ENCODE results near the gene ZBTB5. TPM values are rescaled to one million over a fixed set of nuclear protein-coding genes. Genes with fewer than 3 reads are reported as not detected.
"Not testable (repeated sequence)": the region's sequence is repeated elsewhere in the genome, so short reads cannot be mapped to it uniquely, and the experiment has no call there.

The ZBTB5 gene
- total RNA-seq, 1 experiment from 2014 or later, result 9.1 TPM

DNA sequence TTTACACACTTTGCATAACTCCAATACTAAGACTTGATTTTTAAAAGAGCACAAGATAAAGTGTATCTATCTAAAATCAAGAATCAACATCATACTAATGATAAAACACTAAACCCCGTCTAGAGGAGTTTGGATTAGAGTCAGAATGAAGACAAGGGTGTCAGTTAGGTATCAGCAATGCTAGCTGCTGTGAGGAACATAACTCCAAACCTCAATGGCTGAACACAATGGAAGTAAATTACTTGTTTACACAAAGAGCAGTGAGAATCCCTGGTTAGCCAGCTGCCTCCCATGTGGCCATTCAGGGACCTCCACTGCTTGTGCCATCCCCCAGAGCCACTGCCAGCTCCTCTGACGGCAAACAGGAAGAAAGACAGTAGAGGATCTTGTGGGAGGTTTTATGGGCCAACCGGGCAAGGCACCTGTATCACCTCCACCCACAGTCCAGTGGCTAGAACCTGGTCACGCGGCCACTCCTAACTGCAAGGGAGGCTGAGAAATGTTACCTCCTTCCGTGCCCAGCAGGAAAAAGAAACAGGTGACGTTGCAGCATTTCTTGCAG, 66.7 kb downstream of the ZBTB5 start:
- H3K36me3 Mint-ChIP-seq (ENCODE audit: insufficient read depth in 1 of 3, low read depth in 3 of 3), result no peaks in the 10 kb centered on the region
- no peak overlapping the region for H2BK5ac ChIP-seq (ENCODE audit: insufficient read length, low read length)
- no peak overlapping the region for H4K91ac ChIP-seq (ENCODE audit: insufficient read length, low read depth, low read length)
- no CpG with 5 or more reads among the region's 7 CpGs for WGBS (ENCODE audit: extremely low coverage, insufficient read length, low lambda C conversion rate)
- no peaks in the 10 kb centered on the region for H3K9me3 ChIP-seq (ENCODE audit: control insufficient read depth, low read depth, low read length)
- H3K4ac ChIP-seq (ENCODE audit: low read depth, low read length), result no peak overlapping the region
- TF ChIP-seq, protein P1, sequence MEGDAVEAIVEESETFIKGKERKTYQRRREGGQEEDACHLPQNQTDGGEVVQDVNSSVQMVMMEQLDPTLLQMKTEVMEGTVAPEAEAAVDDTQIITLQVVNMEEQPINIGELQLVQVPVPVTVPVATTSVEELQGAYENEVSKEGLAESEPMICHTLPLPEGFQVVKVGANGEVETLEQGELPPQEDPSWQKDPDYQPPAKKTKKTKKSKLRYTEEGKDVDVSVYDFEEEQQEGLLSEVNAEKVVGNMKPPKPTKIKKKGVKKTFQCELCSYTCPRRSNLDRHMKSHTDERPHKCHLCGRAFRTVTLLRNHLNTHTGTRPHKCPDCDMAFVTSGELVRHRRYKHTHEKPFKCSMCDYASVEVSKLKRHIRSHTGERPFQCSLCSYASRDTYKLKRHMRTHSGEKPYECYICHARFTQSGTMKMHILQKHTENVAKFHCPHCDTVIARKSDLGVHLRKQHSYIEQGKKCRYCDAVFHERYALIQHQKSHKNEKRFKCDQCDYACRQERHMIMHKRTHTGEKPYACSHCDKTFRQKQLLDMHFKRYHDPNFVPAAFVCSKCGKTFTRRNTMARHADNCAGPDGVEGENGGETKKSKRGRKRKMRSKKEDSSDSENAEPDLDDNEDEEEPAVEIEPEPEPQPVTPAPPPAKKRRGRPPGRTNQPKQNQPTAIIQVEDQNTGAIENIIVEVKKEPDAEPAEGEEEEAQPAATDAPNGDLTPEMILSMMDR (conservative IDR thresholded peaks at IDR 0.05), result no peak
- no peak overlapping the region for H2BK12ac ChIP-seq (ENCODE audit: insufficient read length, low read depth, low read length)
- H3K27ac Mint-ChIP-seq, result no peak overlapping the region
- H3K9me3 Mint-ChIP-seq, result no peaks in the 10 kb centered on the region
- no peak overlapping the region for H3K4me2 ChIP-seq (ENCODE audit: insufficient read depth, insufficient read length, low read length)
- H4K5ac ChIP-seq (ENCODE audit: insufficient read length, low read depth, low read length), result no peak overlapping the region
- H4K8ac ChIP-seq (replicated peaks; ENCODE audit: insufficient read length, low read depth, low read length), result no peak overlapping the region
- H2AFZ ChIP-seq (ENCODE audit: low read length), result no peak overlapping the region
- H3K4me3 Mint-ChIP-seq, result no peak overlapping the region
- no peaks in the 10 kb centered on the region for H4K20me1 ChIP-seq (ENCODE audit: control insufficient read depth, insufficient read depth, insufficient read length)
- H3K56ac ChIP-seq (ENCODE audit: insufficient read length, low read depth, low read length), result no peak overlapping the region
- no peak overlapping the region for H2BK120ac ChIP-seq (ENCODE audit: low read depth, low read length, poor library complexity, severe bottlenecking)
- H3K27ac ChIP-seq (ENCODE audit: insufficient read length, low read depth, low read length), result no peak overlapping the region
- H2AK5ac ChIP-seq (ENCODE audit: insufficient read length, low read length), result no peak overlapping the region
- H3K18ac ChIP-seq (ENCODE audit: insufficient read length, low read depth, low read length), result no peak overlapping the region
- no peak overlapping the region for H2BK20ac ChIP-seq (ENCODE audit: low read depth, low read length, poor library complexity, severe bottlenecking)
- no peaks in the 10 kb centered on the region; the same call in 1 of the 2 replicates for H3K27me3 Mint-ChIP-seq (ENCODE audit: low read depth)
- no peak overlapping the region for H2BK15ac ChIP-seq (ENCODE audit: low read depth, low read length)
- no peak for DNase-seq
- H3K23me2 ChIP-seq (ENCODE audit: insufficient read length, low read depth, low read length, poor library complexity, severe bottlenecking), result no peaks in the 10 kb centered on the region
- H3K4me1 ChIP-seq (ENCODE audit: insufficient read depth, low read length), result no peaks in the 10 kb centered on the region
- no peaks in the 10 kb centered on the region for H3K79me2 ChIP-seq (ENCODE audit: insufficient read depth, low read length)
- H3K23ac ChIP-seq (ENCODE audit: insufficient read length, low read depth, low read length), result no peak overlapping the region
- H3K9ac ChIP-seq (ENCODE audit: extremely low read depth, insufficient read length, low read length), result no peak overlapping the region
- 0 out of 2 replicates have a peak overlapping the region, but pooled peaks have one; percentile 53 for H3K14ac ChIP-seq (ENCODE audit: insufficient read depth, low read length)
- peaks cover 0 to 4% of the 10 kb centered on the region in 2 experiments; a peak in 1 of 4 replicates for H3K4me1 Mint-ChIP-seq
- no peak overlapping the region for H3T11ph ChIP-seq (ENCODE audit: low read length)
- H3K79me1 ChIP-seq (ENCODE audit: insufficient read depth, low read depth, low read length, poor library complexity, severe bottlenecking), result no peaks in the 10 kb centered on the region
- H3K27me3 ChIP-seq (ENCODE audit: insufficient read depth, low read length), result no peaks in the 10 kb centered on the region

DNA sequence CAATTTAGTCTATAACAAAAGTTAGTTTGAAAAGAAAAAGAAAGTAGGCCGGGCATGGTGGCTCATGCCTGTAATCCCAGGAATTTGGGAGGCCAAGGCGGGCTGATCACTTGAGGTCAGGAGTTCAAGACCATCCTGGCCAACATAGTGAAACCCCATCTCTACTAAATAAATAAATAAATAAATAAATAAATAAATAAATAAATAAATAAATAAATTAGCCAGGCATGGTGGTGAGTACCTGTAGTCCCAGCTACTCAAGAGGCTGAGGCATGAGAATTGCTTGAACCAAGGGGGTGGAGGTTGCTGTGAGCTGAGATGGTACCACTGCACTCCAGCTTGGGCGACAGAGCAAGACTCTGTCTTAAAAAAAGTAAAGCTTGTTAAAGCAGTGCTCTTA, 67.3 kb downstream of the ZBTB5 start:
- H3K27me3 Mint-ChIP-seq (ENCODE audit: low read depth); H3K18ac ChIP-seq (ENCODE audit: insufficient read length, low read depth, low read length); H4K8ac ChIP-seq (replicated peaks; ENCODE audit: insufficient read length, low read depth, low read length); H4K5ac ChIP-seq (ENCODE audit: insufficient read length, low read depth, low read length); H3K79me2 ChIP-seq (ENCODE audit: insufficient read depth, low read length); H4K91ac ChIP-seq (ENCODE audit: insufficient read length, low read depth, low read length); H3K27ac ChIP-seq (ENCODE audit: insufficient read length, low read depth, low read length); H2BK120ac ChIP-seq (ENCODE audit: low read depth, low read length, poor library complexity, severe bottlenecking); H3K23me2 ChIP-seq (ENCODE audit: insufficient read length, low read depth, low read length, poor library complexity, severe bottlenecking); H3K27me3 ChIP-seq (ENCODE audit: insufficient read depth, low read length); DNase-seq; H3K9me3 ChIP-seq (ENCODE audit: control insufficient read depth, low read depth, low read length); H3K56ac ChIP-seq (ENCODE audit: insufficient read length, low read depth, low read length); H3K23ac ChIP-seq (ENCODE audit: insufficient read length, low read depth, low read length); H3K4me3 Mint-ChIP-seq; H3K27ac Mint-ChIP-seq; H3K14ac ChIP-seq (ENCODE audit: insufficient read depth, low read length); H2AFZ ChIP-seq (ENCODE audit: low read length); H3K9me3 Mint-ChIP-seq; H3K9ac ChIP-seq (ENCODE audit: extremely low read depth, insufficient read length, low read length); H3K4ac ChIP-seq (ENCODE audit: low read depth, low read length); H3K4me1 ChIP-seq (ENCODE audit: insufficient read depth, low read length); H3K79me1 ChIP-seq (ENCODE audit: insufficient read depth, low read depth, low read length, poor library complexity, severe bottlenecking); H3K4me1 Mint-ChIP-seq; H2BK5ac ChIP-seq (ENCODE audit: insufficient read length, low read length); H3T11ph ChIP-seq (ENCODE audit: low read length); H2BK12ac ChIP-seq (ENCODE audit: insufficient read length, low read depth, low read length); H4K20me1 ChIP-seq (ENCODE audit: control insufficient read depth, insufficient read depth, insufficient read length); H3K4me2 ChIP-seq (ENCODE audit: insufficient read depth, insufficient read length, low read length); H2AK5ac ChIP-seq (ENCODE audit: insufficient read length, low read length); H2BK20ac ChIP-seq (ENCODE audit: low read depth, low read length, poor library complexity, severe bottlenecking); H2BK15ac ChIP-seq (ENCODE audit: low read depth, low read length); H3K36me3 Mint-ChIP-seq (ENCODE audit: insufficient read depth in 1 of 3, low read depth in 3 of 3): not testable (repeated sequence)
- WGBS (ENCODE audit: extremely low coverage, insufficient read length, low lambda C conversion rate), result no CpG with 5 or more reads among the region's 3 CpGs

Data from H9 (cell line).